OCI-LY7 (cell line): Measurements from ENCODE around the gene ESYT2. TPM values are rescaled to one million over a fixed set of nuclear protein-coding genes. Genes with fewer than 3 reads are reported as not detected.
A peak's percentile ranks its signal among the peaks of the same experiment; 100 is the strongest.
"Not testable (repeated sequence)": the region's sequence is repeated elsewhere in the genome, so short reads cannot be mapped to it uniquely, and the experiment has no call there.

Experiments used
- BruUV-seq: library from RNA; stranded (reverse); fragments of 400-500 nt; replicated peaks from 2 replicates; lab custom pipeline; 2021; lab: Mats Ljungman, UMichigan
- CTCF ChIA-PET: fragments of 300-600 bp; sonication (Branson Sonifier 250); formaldehyde crosslinking; loops from one replicate; lab custom pipeline; 2022; ENCODE audit warnings: antibody characterized with exemption; ENCODE audit not compliant: unreplicated experiment; lab: Charles Lee
- POLR2A ChIA-PET: fragments of 300-600 bp; sonication (Branson Sonifier 250); formaldehyde crosslinking; loops from one replicate; lab custom pipeline; 2022; ENCODE audit warnings: antibody characterized with exemption; lab: Charles Lee
- DNase-seq: peaks from one replicate; pipeline ENCODE4 v3.0.0-alpha.2; 2015; ENCODE audit warnings: low spot score
- H2AFZ ChIP-seq: fragments of 200-600 bp; sonication (generic), shearing (Covaris generic); 2 replicates; pipeline ENCODE4 v1.6.1; 2014; ENCODE audit warnings: mild to moderate bottlenecking, antibody characterized with exemption, low read length, moderate library complexity
- H3K27ac ChIP-seq: fragments of 200-600 bp; sonication (generic); 2 replicates; pipeline ENCODE4 v1.5.1; 2014; ENCODE audit warnings: mixed run types, low read depth, mild to moderate bottlenecking, moderate library complexity, low read length, inconsistent platforms; ENCODE audit not compliant: poor library complexity, severe bottlenecking
- H3K36me3 ChIP-seq: fragments of 200-600 bp; sonication (generic); 2 replicates; pipeline ENCODE4 v1.6.1; 2014; ENCODE audit warnings: mild to moderate bottlenecking, antibody characterized with exemption, low read length, moderate library complexity, mixed read lengths; ENCODE audit not compliant: insufficient read depth
- H3K4me1 ChIP-seq: fragments of 200-600 bp; sonication (generic); 2 replicates; pipeline ENCODE4 v1.5.1; 2014; ENCODE audit warnings: mild to moderate bottlenecking, low read length; ENCODE audit not compliant: insufficient read depth, poor library complexity, severe bottlenecking
- H3K4me2 ChIP-seq: fragments of 200-600 bp; sonication (generic); 2 replicates; pipeline ENCODE4 v1.6.1; 2014; ENCODE audit warnings: mild to moderate bottlenecking, low read length
- H3K4me3 ChIP-seq: fragments of 200-600 bp; sonication (generic); 2 replicates; pipeline ENCODE4 v1.5.1; 2014; ENCODE audit warnings: mild to moderate bottlenecking, low read depth, low read length; ENCODE audit not compliant: poor library complexity, severe bottlenecking
- H3K79me2 ChIP-seq: fragments of 200-600 bp; sonication (generic); 2 replicates; pipeline ENCODE4 v1.6.1; 2016; ENCODE audit warnings: low read depth, mild to moderate bottlenecking, low read length, moderate library complexity, mixed read lengths; ENCODE audit not compliant: insufficient read depth
- H3K9me2 ChIP-seq: fragments of 200-600 bp; sonication (generic); 2 replicates; pipeline ENCODE4 v1.6.1; 2016; ENCODE audit warnings: mild to moderate bottlenecking, low read length, mixed read lengths; ENCODE audit not compliant: insufficient read depth
- H3K9me3 ChIP-seq: fragments of 200-600 bp; sonication (generic); 2 replicates; pipeline ENCODE4 v1.6.1; 2014; ENCODE audit warnings: mild to moderate bottlenecking, mixed run types, low read length, mixed read lengths
- H4K20me1 ChIP-seq: fragments of 200-600 bp; sonication (generic); 2 replicates; pipeline ENCODE4 v1.6.1; 2014; ENCODE audit warnings: mild to moderate bottlenecking, antibody characterized with exemption, low read length, moderate library complexity, mixed read lengths; ENCODE audit not compliant: insufficient read depth
- CTCF ChIP-seq: fragments of 200-600 bp; sonication (generic); conservative IDR thresholded peaks from 2 replicates; pipeline ENCODE4 v1.5.1; 2014; ENCODE audit warnings: mild to moderate bottlenecking, antibody characterized with exemption, low read length, moderate library complexity, mixed read lengths
- EZH2phosphoT487 ChIP-seq: fragments of 200-600 bp; sonication (generic); IDR thresholded peaks from 2 replicates; pipeline ENCODE4 v1.6.1; 2018; ENCODE audit warnings: low read depth, borderline replicate concordance, mild to moderate bottlenecking, mixed run types, antibody characterized with exemption, low read length, moderate library complexity, mixed read lengths
- intact Hi-C: fragments of 100-400 bp; cut with micrococcal nuclease; formaldehyde crosslinking; loops from one replicate; pipeline ENCODE4 v1.10.0; 2022; ENCODE audit not compliant: unreplicated experiment
- total RNA-seq, 2 experiments: library from RNA; depleted of rRNA in 1 of 2; stranded (reverse); fragments of >200 nt in 1 of 2; shearing (Covaris generic) in 1 of 2; gene quantifications; 2 replicates each; pipeline ENCODE4 v1.2.3, GENCODE V29; 2014 to 2022

The ESYT2 gene
- total RNA-seq, 2 experiments from 2014 or later, result 24.2 to 33.7 TPM

- CTCF ChIA-PET, result interaction anchor here (0.6 kb wide), 1 partner anchor 165 kb away, joined by 4 read pairs; no protein-coding TSS in a partner anchor
- no peak overlapping the region for H3K4me3 ChIP-seq
- peaks cover 72% of the 10 kb centered on the region for H3K79me2 ChIP-seq
- H3K9me2 ChIP-seq, result no peaks in the 10 kb centered on the region
- H2AFZ ChIP-seq, result no peak overlapping the region
- peaks cover 18% of the 10 kb centered on the region for H3K4me1 ChIP-seq
- no peak overlapping the region for H3K4me2 ChIP-seq
- no peak for DNase-seq
- H3K27ac ChIP-seq, result no peak overlapping the region
- no peaks in the 10 kb centered on the region for H3K9me3 ChIP-seq
- no TSS peak for BruUV-seq
- H4K20me1 ChIP-seq, result peaks cover 17% of the 10 kb centered on the region
- intact Hi-C loops, result loop anchor here (10.0 kb wide), 1 partner anchor 276 kb away; no protein-coding TSS in a partner anchor
- TF ChIP-seq EZH2phosphoT487 (no peak), CTCF (no peak)
- peaks cover 94% of the 10 kb centered on the region for H3K36me3 ChIP-seq
- POLR2A ChIA-PET, result interaction anchor here (1.3 kb wide), 1 partner anchor 9 kb away, joined by 8 read pairs; no protein-coding TSS in a partner anchor
Observed at GRCh38 chr7:158698657-158699195, 130.6 kb downstream of the ESYT2 start.

DNA sequence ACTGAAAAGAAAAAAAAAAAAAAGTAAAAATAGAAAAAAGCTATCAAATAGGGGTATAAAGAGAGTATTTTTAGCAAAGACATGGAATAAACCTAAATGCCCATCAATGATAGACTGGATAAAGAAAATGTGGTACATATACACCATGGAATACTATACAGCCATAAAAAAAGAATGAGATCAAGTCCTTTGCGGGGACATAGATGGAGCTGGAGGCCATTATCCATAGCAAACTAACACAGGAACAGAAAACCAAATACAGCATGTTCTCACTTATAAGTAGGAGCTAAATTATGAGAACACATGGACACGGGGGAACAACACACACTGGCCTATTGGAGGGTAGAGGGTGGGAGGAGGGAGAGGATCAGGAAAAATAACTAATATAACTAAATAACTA, 131.7 kb downstream of the ESYT2 start:
- H3K4me3 ChIP-seq, H3K4me1 ChIP-seq, H3K9me3 ChIP-seq, CTCF ChIA-PET, H3K27ac ChIP-seq, H3K4me2 ChIP-seq, DNase-seq, H2AFZ ChIP-seq, BruUV-seq, H3K9me2 ChIP-seq: not testable (repeated sequence)
- peaks cover 12% of the 10 kb centered on the region for H4K20me1 ChIP-seq
- POLR2A ChIA-PET, result interaction anchor here (0.6 to 1.3 kb wide), 2 partner anchors 8 to 59 kb away, joined by 3 to 8 read pairs; no protein-coding TSS in a partner anchor
- peaks cover 61% of the 10 kb centered on the region for H3K79me2 ChIP-seq
- H3K36me3 ChIP-seq, result peaks cover 100% of the 10 kb centered on the region
- intact Hi-C loops, result loop anchor here (10.0 kb wide), 1 partner anchor 277 kb away; no protein-coding TSS in a partner anchor

DNA sequence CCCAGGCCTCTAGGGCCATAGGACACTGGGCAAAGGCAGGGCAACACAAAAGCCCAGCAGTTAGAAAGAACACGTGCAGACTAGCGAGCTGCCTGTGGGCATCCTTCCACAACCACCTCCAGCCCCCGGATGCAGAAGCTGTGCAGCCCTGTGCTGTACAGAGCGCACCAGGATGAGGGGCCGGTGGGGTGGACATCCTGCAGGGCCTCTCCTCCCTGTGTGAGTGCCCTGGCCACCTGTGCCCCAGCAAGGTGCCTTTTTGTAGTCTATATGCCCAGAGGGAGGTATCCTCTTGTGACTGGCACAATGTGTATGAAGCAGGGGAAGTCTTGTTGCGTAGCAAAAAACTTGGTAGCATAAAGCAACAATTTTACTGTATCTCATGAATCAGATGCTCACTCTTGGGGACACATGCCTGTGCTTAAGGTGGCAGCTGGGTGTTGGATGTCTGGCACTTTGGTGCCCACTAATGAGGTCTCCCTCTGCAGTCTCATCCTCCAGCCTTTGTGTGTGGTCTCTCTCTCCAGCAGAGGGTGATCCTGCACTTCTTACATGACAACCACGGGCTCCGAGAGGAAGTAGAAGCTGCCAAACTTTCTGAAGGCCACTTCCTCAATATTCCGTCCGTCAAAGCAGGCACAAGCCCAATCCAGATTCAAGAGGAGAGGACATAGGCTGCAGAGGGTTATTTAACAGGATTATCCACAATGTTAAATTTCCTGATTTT, 133.4 kb downstream of the ESYT2 start:
- DNase-seq, result no peak

More for the DNA sequence above, 133.4 kb downstream of the ESYT2 start:
- no peaks in the 10 kb centered on the region for H3K4me1 ChIP-seq
- BruUV-seq, result no TSS peak
- H3K4me2 ChIP-seq, result no peak overlapping the region
- ChIA-PET POLR2A (no interaction called here), CTCF (no interaction called here)
- no peaks in the 10 kb centered on the region for H3K9me2 ChIP-seq
- H2AFZ ChIP-seq, result no peak overlapping the region
- no peak overlapping the region for H3K4me3 ChIP-seq
- no peaks in the 10 kb centered on the region for H3K9me3 ChIP-seq
- peaks cover 98% of the 10 kb centered on the region for H3K36me3 ChIP-seq
- TF ChIP-seq EZH2phosphoT487, result no peak
- TF ChIP-seq CTCF, result peak; percentile 30; the same call in 1 of the 2 replicates
- H3K27ac ChIP-seq, result no peak overlapping the region
- intact Hi-C loops, result loop anchor here (10.0 kb wide), 1 partner anchor 279 kb away; no protein-coding TSS in a partner anchor
- H3K79me2 ChIP-seq, result peaks cover 43% of the 10 kb centered on the region
- 0 out of 2 replicates have a peak, but pooled peaks cover 2% of the 10 kb centered on the region for H4K20me1 ChIP-seq
